Embryonic facial prominence (tissue), 1 donor: ENCODE data around the gene MAPK9.

ENCODE experiments used
- DNase-seq: peaks from one replicate; pipeline ENCODE4 v3.0.0-alpha.2; 2016; ENCODE audit errors: extremely low spot score

The MAPK9 gene

DNA sequence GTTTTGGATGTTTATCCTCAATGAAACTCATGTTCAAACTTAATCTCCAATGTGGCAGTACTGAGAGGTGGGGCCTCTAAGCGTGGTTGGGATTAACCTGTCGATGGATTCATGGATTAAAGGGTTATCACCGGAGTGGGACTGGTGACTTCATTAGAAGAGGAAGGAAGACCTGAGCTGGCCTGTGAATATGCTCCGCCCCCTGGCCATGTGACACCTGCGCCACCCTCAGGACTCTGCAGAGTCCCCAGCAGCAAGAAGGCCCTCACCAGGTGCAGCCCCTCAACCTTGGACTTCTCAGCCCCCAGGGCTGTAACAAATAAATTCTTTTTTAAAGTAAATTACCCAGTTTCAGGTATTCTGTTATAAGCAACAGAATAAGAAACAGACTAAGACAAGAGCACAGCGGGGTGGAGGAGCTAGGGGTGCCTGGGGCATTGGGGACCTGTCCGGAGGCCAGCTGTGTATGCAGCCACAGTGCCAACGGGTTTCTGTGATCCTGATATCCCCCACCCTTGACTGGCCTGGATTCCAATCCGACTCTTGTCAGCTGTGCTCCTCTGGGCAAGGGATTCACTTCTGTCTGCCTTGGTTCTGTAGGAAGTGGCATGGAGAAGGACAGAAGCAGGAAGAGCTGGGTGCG lies 3.2 kb upstream of the MAPK9 start:
- no peak for DNase-seq

DNA sequence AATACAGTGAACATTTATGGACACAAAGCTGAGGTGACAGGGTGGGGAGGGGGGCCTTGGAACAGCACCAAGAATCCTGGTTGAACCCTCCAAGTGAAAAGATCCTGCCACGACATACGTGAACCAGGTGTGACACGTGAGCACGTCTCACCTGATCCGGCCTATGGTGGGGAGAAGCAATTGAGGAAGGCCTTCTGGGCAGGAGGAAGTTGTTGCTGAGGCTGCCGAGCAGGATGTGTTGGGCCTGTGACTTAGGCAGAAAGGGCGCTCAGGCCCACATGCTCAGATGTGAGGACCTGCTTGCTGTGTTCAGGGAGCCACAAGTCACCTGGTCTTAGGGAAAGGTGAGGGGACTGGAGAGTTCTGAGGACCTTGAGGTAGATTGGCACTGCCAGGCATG lies 2.5 kb upstream of the MAPK9 start:
- no peak for DNase-seq

GRCh38 chr5:180291234-180291940 lies 496 bp downstream of the MAPK9 start:
- no peak for DNase-seq

GRCh38 chr5:180290568-180291233 lies 1.2 kb downstream of the MAPK9 start:
- DNase-seq, result no peak

DNA sequence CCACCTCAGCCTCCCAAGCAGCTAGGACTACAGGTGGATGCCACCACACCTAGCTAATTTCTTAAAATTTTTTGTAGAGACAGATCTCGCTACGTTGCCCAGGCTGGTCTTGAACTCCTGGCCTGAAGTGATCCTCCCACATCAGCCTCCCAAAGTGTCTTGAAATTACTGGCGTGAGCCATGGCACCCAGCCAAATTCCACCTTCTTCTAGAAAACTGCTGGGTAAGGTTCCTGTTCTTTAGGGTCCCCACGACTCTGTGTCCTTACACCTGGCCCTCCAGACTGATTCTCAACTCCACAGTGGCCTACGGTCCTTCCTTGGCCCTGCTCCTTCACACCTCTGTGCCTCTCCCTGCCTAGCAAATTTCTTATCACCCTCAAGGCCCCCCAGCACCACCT lies 1.9 kb downstream of the MAPK9 start:
- no peak for DNase-seq

DNA sequence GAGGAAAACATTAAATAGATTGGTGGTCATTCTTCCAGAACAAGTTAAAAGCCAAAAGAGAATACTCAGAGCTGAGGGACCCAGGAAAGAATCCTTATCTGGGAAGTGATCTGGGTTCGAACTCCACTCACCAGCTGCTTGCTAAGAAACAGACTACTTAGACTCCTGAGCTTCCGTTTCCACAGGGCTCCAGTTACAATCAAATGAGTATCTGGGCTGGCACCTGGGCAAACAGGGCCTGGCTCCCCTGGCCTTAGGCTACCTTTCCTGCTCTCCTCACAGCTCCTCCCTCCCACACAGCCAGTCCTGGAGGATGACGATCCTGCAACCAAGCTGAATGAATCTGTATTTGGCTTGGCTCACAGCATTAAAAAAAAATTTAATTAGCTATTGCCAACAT lies 2.5 kb downstream of the MAPK9 start:
- no peak for DNase-seq

DNA sequence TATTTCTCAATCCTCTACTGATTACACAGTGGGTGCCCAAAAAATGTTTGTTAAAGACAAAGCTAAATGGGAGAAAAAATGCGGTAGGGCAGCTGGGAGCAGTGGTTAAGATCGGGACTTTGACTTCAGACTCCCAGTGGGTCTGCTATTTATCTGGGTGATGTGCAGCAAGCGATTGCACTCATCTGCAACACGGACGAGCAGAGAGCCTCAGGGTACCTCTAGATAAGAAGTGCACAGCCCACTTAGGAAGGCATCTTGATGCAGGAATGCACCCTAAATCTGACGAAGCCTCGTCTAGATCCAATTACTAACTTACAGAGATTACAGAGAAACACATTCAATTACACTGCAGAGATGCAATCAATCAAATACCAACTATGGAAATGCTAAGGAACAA lies 4.0 kb downstream of the MAPK9 start:
- no peak for DNase-seq

- DNase-seq, result no peak
Observed at GRCh38 chr5:180287404-180287803, 4.5 kb downstream of the MAPK9 start.

GRCh38 chr5:180284149-180284548 lies 7.7 kb downstream of the MAPK9 start:
- no peak for DNase-seq

DNA sequence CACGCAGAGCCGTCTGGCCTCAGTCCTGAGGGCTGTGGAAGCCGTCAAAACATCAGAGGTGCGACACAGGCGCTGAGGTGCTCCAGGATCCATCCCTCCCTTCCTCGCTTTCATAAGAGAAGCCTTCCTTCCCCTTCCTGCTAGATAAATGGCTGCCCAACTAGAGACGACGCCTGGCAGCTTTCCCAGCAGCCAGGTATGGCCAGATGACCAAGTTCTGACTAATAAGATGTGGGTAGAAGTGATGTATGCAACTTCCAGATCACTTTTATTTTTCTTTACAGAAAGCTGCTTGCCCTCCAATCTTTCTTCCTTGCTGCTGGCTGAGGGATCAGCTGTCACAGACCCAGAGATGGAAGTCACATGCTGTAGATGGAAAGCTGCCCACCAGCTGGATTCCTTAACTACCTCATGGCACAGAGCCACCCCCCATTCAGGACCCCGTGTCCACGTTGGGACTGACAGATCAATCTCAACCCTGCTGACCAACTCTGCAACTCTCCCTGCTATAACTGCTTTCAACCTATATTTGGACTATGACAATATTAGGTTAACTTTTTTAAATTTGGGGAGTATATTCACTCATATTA lies 8.8 kb downstream of the MAPK9 start:
- DNase-seq, result no peak

GRCh38 chr5:180282281-180282680 lies 9.6 kb downstream of the MAPK9 start:
- DNase-seq, result no peak

DNA sequence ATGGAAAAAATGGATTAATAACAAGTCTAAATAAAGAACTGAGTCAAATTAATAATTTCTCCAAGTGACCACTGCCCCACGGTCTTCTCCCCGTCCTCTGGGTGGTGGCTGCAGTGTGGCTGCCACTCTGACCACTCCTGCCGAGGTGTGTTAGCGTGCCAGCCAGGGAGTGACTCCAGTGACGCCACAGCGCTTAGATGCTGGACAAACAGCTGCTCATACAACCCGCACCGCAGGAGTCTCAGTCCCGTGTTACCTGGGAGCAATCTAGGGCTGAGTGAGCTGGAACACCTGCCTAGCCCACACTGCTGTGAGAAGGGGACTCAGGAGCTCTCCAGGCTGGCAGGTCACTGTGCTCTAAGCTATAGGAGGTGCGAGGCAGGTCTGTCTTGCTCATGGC lies 10.2 kb downstream of the MAPK9 start:
- no peak for DNase-seq

DNA sequence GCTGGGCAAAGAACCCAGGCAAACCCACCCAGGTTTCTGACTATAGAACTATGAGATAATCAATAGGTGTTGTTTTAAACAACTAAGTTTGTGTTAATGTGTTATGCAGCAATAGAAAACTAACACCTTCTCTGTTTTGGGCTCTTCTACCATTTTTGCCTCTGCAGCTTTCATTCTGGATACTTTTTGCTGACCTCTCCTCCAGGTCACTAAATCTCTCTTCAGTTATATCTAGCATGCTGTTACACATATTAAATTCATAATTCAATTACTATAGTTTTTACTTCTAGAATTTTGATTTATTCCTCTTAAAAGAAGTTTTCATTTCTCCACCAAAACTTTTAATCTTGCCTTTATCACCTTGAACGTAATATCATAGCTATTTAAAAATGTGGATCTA lies 17.2 kb downstream of the MAPK9 start:
- no peak for DNase-seq

- DNase-seq, result no peak
Observed at GRCh38 chr5:180271221-180271620, 20.7 kb downstream of the MAPK9 start.

DNA sequence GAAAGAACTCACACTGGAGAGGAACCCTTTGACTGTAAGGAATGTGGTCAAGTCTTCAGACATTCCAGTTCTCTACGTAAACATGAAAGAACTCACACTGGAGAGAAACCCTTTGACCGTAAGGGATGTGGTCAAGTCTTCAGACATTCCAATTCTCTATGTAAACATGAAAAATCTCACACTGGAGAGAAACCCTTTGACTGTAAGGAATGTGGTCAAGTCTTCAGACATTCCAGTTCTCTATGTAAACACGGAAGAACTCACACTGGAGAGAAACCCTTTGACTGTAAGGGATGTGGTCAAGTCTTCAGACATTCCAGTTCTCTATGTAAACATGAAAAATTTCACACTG lies 32.6 kb downstream of the MAPK9 start:
- DNase-seq, result no peak

GRCh38 chr5:180253036-180253824 lies 38.7 kb downstream of the MAPK9 start:
- no peak for DNase-seq

- no peak for DNase-seq
Observed at GRCh38 chr5:180251887-180252286, 40.0 kb downstream of the MAPK9 start.

- DNase-seq, result no peak
Observed at GRCh38 chr5:180251141-180251540, 40.7 kb downstream of the MAPK9 start.

DNA sequence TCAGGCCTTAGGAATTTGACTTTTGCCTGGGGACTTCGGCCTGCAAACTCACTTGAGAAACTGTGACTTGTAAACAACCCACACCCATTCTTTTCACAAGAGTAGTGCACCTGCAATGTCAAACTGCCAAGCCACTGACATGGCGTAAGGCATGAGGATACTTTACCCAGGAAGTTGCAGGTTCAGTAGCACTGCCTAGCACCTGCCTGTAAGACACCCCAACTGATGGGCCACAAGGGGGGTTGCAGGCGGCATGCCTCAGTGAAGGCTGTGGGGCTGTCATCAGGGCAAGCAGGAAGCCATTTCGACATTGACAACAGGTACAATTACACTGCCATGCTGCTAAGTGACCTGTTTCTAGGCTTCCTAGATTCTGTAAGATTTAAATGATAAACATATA lies 41.6 kb downstream of the MAPK9 start:
- no peak for DNase-seq

- DNase-seq, result no peak
Observed at GRCh38 chr5:180241600-180241999, 50.3 kb downstream of the MAPK9 start.

- no peak for DNase-seq
Observed at GRCh38 chr5:180238631-180239030, 53.3 kb downstream of the MAPK9 start.

GRCh38 chr5:180235846-180236245 lies 56.0 kb downstream of the MAPK9 start:
- DNase-seq, result no peak
